ENCODE data around the gene PRAMEF1.
"Not testable (repeated sequence)": the region's sequence is repeated elsewhere in the genome, so short reads cannot be mapped to it uniquely, and the experiment has no call there.

The PRAMEF1 gene

DNA sequence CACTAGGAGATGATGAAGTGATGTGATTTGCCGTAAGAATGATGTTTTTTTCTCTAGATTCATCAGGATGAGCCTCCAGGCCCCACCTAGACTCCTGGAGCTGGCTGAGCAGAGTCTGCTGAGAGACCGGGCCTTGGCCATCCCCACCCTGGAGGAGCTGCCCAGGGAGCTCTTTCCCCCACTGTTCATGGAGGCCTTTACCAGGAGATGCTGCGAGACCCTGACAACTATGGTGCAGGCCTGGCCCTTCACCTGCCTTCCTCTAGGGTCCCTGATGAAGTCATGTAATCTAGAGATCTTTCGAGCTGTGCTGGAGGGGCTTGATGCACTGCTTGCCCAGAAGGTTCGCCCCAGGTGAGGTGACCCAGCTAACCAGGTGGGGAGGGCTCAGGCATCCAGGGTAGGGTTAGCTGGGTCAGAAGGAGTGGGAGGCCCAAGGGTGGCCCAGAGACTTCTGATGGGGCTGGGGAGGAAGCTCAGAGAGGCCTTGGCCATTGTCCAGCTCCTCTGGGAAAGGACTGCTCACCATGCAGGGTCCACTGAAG, 16.3 kb upstream of the PRAMEF1 start:
- no peaks in the 10 kb centered on the region for H3K9me3 ChIP-seq (ENCODE audit: control insufficient read depth, low read length)
- H3K36me3 ChIP-seq (ENCODE audit: control insufficient read depth, insufficient read depth, low read length): no peaks in the 10 kb centered on the region
- 90 to 95% methylated on average over 5 of the region's 5 CpGs for WGBS, 2 experiments
- no peaks in the 10 kb centered on the region for H3K27me3 ChIP-seq (ENCODE audit: control insufficient read depth, insufficient read depth, low read length, poor library complexity, severe bottlenecking)
- H3K4me1 ChIP-seq (ENCODE audit: control insufficient read depth, insufficient read depth, low read length): no peaks in the 10 kb centered on the region
- no peak overlapping the region for H3K27ac ChIP-seq (ENCODE audit: insufficient read depth, low read depth, low read length, poor library complexity, severe bottlenecking)
- H3K4me3 ChIP-seq (ENCODE audit: insufficient read depth, low read depth, low read length): no peak overlapping the region

DNA sequence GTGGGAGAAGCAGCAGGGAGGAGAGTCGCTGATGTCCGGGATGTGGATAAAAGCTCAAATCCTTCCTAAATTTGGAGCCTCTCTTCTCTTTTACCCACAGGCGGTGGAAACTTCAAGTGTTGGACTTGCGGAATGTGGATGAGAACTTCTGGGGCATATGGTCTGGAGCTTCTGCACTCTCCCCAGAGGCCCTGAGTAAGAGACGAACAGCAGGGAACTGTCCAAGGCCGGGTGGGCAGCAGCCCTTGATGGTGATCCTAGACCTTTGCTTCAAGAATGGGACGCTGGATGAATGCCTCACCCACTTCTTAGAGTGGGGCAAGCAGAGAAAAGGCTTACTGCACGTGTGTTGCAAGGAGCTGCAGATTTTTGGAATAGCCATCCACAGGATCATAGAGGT, 15.8 kb upstream of the PRAMEF1 start:
- Histone ChIP-seq H3K4me3 (ENCODE audit: insufficient read depth, low read depth, low read length) (no peak overlapping the region), H3K9me3 (ENCODE audit: control insufficient read depth, low read length) (no peaks in the 10 kb centered on the region), H3K4me1 (ENCODE audit: control insufficient read depth, insufficient read depth, low read length) (no peaks in the 10 kb centered on the region), H3K27me3 (ENCODE audit: control insufficient read depth, insufficient read depth, low read length, poor library complexity, severe bottlenecking) (no peaks in the 10 kb centered on the region), H3K36me3 (ENCODE audit: control insufficient read depth, insufficient read depth, low read length) (no peaks in the 10 kb centered on the region), H3K27ac (ENCODE audit: insufficient read depth, low read depth, low read length, poor library complexity, severe bottlenecking) (no peak overlapping the region)
- WGBS, 2 experiments: 92% methylated on average over 8 of the region's 8 CpGs

DNA sequence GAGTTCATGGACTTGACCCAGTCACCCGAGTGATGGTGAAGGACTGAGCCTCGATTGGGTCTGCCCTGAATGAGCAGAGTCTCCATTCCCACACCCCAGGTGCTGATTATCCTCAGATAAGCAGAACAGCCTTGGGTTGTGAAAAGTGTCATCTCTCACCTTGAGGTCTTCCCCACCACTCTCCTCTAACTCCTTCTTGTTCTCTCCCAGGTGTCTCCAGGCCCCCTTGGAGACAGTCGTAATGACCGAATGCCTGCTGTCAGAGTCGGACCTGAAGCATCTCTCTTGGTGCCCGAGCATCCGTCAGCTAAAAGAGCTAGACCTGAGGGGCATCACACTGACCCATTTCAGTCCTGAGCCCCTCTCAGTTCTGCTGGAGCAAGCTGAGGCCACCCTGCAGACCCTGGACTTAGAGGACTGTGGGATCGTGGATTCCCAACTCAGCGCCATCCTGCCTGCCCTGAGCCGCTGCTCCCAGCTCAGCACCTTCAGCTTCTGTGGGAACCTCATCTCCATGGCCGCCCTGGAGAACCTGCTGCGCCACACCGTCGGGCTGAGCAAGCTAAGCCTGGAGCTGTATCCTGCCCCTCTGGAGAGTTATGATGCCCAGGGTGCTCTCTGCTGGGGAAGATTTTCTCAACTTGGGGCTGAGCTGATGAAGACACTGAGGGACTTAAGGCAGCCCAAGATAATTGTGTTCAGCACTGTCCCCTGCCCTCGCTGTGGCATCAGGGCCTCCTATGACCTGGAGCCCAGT, 14.2 kb upstream of the PRAMEF1 start:
- H3K4me3 ChIP-seq (ENCODE audit: insufficient read depth, low read depth, low read length): no peak overlapping the region
- no peaks in the 10 kb centered on the region for H3K9me3 ChIP-seq (ENCODE audit: control insufficient read depth, low read length)
- H3K27me3 ChIP-seq (ENCODE audit: control insufficient read depth, insufficient read depth, low read length, poor library complexity, severe bottlenecking): no peaks in the 10 kb centered on the region
- 93 to 95% methylated on average over 15 of the region's 15 CpGs for WGBS, 2 experiments
- H3K36me3 ChIP-seq (ENCODE audit: control insufficient read depth, insufficient read depth, low read length): no peaks in the 10 kb centered on the region
- H3K27ac ChIP-seq (ENCODE audit: insufficient read depth, low read depth, low read length, poor library complexity, severe bottlenecking): no peak overlapping the region
- H3K4me1 ChIP-seq (ENCODE audit: control insufficient read depth, insufficient read depth, low read length): no peaks in the 10 kb centered on the region

DNA sequence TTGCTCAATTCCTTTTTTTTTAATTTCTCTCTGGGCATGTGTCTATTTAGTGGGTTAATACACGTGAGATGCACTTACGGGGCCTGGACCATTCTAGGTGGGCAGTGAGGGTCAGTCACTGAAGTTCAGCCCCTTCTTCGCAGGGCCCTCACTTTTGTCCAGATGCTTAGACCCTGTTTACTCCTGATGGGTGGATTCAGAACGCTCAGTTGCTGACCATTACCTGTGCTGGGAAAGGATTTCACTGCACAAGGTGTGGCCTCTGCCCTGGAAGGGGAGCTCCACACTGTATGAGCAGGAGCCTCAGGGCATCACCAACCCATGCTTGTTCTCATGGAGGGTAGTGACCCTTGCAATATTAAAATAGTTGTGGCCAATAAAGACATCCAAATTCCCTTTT, 13.1 kb upstream of the PRAMEF1 start:
- H3K36me3 ChIP-seq (ENCODE audit: control insufficient read depth, insufficient read depth, low read length): no peaks in the 10 kb centered on the region
- H3K9me3 ChIP-seq (ENCODE audit: control insufficient read depth, low read length): no peaks in the 10 kb centered on the region
- H3K27me3 ChIP-seq (ENCODE audit: control insufficient read depth, insufficient read depth, low read length, poor library complexity, severe bottlenecking): no peaks in the 10 kb centered on the region
- no peak overlapping the region for H3K4me3 ChIP-seq (ENCODE audit: insufficient read depth, low read depth, low read length)
- H3K4me1 ChIP-seq (ENCODE audit: control insufficient read depth, insufficient read depth, low read length): no peaks in the 10 kb centered on the region
- H3K27ac ChIP-seq (ENCODE audit: insufficient read depth, low read depth, low read length, poor library complexity, severe bottlenecking): no peak overlapping the region
- 95 to 99% methylated on average over 4 of the region's 4 CpGs for WGBS, 2 experiments

DNA sequence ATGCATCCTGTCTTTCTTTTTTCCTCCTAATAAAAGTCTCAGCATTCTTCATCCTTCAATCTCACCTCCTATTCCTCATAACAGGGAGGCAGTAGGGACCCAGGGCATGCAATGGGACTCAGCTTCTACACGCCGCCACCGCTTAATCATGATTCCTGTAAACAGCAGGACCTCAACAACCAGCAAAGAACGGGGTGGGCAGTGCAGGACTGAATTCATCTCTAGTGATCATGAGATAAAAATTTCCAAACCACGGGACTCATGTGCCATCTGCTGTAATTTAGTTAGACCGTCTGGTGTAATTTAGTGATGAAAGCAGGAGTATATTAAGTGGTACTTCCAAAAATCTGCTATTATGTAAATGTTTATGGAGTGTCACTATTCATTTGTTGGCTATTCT, 12.3 kb upstream of the PRAMEF1 start:
- Histone ChIP-seq H3K36me3 (ENCODE audit: control insufficient read depth, insufficient read depth, low read length) (no peaks in the 10 kb centered on the region), H3K27me3 (ENCODE audit: control insufficient read depth, insufficient read depth, low read length, poor library complexity, severe bottlenecking) (no peaks in the 10 kb centered on the region), H3K27ac (ENCODE audit: insufficient read depth, low read depth, low read length, poor library complexity, severe bottlenecking) (no peak overlapping the region), H3K4me3 (ENCODE audit: insufficient read depth, low read depth, low read length) (no peak overlapping the region), H3K9me3 (ENCODE audit: control insufficient read depth, low read length) (no peaks in the 10 kb centered on the region), H3K4me1 (ENCODE audit: control insufficient read depth, insufficient read depth, low read length) (no peaks in the 10 kb centered on the region)
- WGBS, 2 experiments: 89 to 92% methylated on average over 6 of the region's 6 CpGs

DNA sequence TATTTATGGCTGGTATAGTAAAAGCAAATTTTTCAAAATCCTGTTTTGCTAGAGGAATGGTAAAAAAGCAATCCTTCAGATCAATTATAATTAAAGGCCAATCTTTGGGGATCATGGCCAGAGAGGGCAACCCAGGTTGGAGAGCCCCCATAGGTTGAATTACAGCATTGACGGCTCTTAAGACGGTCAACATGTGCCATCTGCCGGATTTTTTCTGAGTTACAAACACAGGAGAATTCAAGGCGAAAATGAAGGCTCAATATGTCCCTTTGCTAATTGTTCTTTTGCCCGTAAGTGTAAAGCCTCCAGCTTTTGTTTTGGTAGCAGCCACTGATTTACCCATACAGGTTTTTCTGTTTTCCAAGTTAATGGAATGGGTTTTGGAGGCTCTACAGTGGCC, 9.7 kb upstream of the PRAMEF1 start:
- H3K27me3 ChIP-seq (ENCODE audit: control insufficient read depth, insufficient read depth, low read length, poor library complexity, severe bottlenecking); H3K9me3 ChIP-seq (ENCODE audit: control insufficient read depth, low read length); H3K4me3 ChIP-seq (ENCODE audit: insufficient read depth, low read depth, low read length); H3K27ac ChIP-seq (ENCODE audit: insufficient read depth, low read depth, low read length, poor library complexity, severe bottlenecking); H3K36me3 ChIP-seq (ENCODE audit: control insufficient read depth, insufficient read depth, low read length); H3K4me1 ChIP-seq (ENCODE audit: control insufficient read depth, insufficient read depth, low read length): not testable (repeated sequence)
- WGBS, 2 experiments: 31 to 36% methylated on average over 3 of the region's 5 CpGs

DNA sequence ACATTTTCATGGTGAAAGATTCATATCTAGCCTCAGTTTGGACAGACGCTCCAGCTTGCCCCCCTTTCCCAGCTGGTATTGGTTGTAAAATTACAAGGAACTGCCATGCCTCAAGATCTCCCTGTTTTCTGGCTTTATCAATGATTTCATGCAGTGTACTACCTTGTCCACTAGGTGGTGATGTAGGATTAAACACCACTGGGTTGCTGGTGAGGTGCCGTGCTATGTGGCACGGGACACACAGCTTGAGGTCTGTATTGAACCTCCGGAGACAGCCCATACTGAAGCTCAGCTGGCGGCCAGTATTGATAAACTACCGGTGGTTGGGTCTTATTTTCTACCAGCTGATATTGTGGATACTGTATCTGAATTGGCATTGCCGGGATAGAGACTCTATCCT, 7.4 kb upstream of the PRAMEF1 start:
- WGBS, 2 experiments: 48 to 57% methylated on average over 6 of the region's 7 CpGs
- not testable (repeated sequence) for H3K9me3 ChIP-seq (ENCODE audit: control insufficient read depth, low read length); H3K27me3 ChIP-seq (ENCODE audit: control insufficient read depth, insufficient read depth, low read length, poor library complexity, severe bottlenecking); H3K4me3 ChIP-seq (ENCODE audit: insufficient read depth, low read depth, low read length); H3K27ac ChIP-seq (ENCODE audit: insufficient read depth, low read depth, low read length, poor library complexity, severe bottlenecking); H3K4me1 ChIP-seq (ENCODE audit: control insufficient read depth, insufficient read depth, low read length); H3K36me3 ChIP-seq (ENCODE audit: control insufficient read depth, insufficient read depth, low read length)

DNA sequence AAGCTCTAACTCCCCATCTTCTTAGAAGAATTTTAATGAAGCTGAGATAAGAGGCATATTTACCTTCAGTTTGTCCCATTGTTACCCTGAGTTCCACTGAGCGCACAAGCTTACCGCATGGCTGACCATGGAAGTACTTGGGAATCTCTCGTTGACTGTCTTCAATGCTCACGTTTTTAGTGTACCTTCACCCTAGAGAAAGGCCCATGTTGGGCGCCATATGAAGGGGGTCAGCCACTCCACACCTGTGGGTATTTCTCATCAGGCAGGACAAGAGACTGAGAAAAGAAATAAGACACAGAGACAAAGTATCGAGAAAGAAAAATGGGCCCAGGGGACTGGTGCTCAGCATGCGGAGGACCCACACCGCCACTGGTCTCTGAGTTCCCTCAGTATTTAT, 6.5 kb upstream of the PRAMEF1 start:
- H3K9me3 ChIP-seq (ENCODE audit: control insufficient read depth, low read length); H3K27ac ChIP-seq (ENCODE audit: insufficient read depth, low read depth, low read length, poor library complexity, severe bottlenecking); H3K4me1 ChIP-seq (ENCODE audit: control insufficient read depth, insufficient read depth, low read length); H3K4me3 ChIP-seq (ENCODE audit: insufficient read depth, low read depth, low read length); H3K27me3 ChIP-seq (ENCODE audit: control insufficient read depth, insufficient read depth, low read length, poor library complexity, severe bottlenecking); H3K36me3 ChIP-seq (ENCODE audit: control insufficient read depth, insufficient read depth, low read length): not testable (repeated sequence)
- 93 to 95% methylated on average over 6 to 7 of the region's 8 CpGs for WGBS, 2 experiments

DNA sequence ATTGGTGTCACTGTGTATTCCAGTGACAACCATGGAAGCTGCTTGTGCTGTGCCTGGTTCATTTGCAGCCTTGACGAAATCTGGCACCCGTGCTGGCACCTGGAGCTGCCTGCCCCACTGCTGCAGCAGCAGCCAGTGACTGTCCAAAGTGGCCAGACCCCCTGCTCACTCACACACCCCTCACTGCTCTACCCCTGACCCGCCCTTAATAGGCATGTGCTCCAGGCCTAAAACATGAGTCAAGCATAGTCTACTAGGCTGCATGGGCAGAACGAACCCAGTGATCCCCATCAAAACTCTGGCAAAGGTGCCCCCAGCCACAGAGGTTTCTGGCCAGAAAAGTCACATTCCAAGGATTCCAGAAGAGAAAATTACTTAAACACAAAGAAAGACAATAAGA, 7.7 kb downstream of the PRAMEF1 start:
- no peaks in the 10 kb centered on the region for H3K27me3 ChIP-seq (ENCODE audit: control insufficient read depth, insufficient read depth, low read length, poor library complexity, severe bottlenecking)
- H3K4me3 ChIP-seq (ENCODE audit: insufficient read depth, low read depth, low read length): no peak overlapping the region
- no peaks in the 10 kb centered on the region for H3K4me1 ChIP-seq (ENCODE audit: control insufficient read depth, insufficient read depth, low read length)
- no peak overlapping the region for H3K27ac ChIP-seq (ENCODE audit: insufficient read depth, low read depth, low read length, poor library complexity, severe bottlenecking)
- H3K9me3 ChIP-seq (ENCODE audit: control insufficient read depth, low read length): peaks cover 2% of the 10 kb centered on the region
- WGBS, 2 experiments: 64 to 68% methylated on average over 4 of the region's 4 CpGs
- H3K36me3 ChIP-seq (ENCODE audit: control insufficient read depth, insufficient read depth, low read length): no peaks in the 10 kb centered on the region

DNA sequence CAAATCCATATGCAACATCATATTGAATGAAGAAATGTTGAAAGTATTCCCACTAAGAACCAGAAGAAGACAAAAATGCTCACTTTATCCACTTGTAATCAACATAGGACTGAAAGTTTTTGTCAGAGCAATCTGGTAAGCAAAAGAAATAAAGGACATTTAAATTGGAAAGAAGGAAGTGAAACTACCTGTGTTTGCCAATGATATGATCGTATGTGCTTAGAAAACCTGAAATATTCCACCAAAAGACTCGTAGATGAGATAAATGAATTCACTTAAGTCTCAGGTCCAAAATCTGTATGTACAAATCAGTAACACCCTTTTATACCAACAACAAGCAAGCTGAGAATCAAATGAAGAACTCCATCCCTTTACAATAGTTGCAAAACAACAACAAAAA, 8.5 kb downstream of the PRAMEF1 start:
- Histone ChIP-seq H3K4me1 (ENCODE audit: control insufficient read depth, insufficient read depth, low read length) (no peaks in the 10 kb centered on the region), H3K27me3 (ENCODE audit: control insufficient read depth, insufficient read depth, low read length, poor library complexity, severe bottlenecking) (no peaks in the 10 kb centered on the region), H3K36me3 (ENCODE audit: control insufficient read depth, insufficient read depth, low read length) (no peaks in the 10 kb centered on the region), H3K4me3 (ENCODE audit: insufficient read depth, low read depth, low read length) (no peak overlapping the region), H3K27ac (ENCODE audit: insufficient read depth, low read depth, low read length, poor library complexity, severe bottlenecking) (no peak overlapping the region), H3K9me3 (ENCODE audit: control insufficient read depth, low read length) (peaks cover 2% of the 10 kb centered on the region)
- WGBS, 2 experiments: 78 to 89% methylated on average over 2 of the region's 2 CpGs
